Measurements from ENCODE around the gene GUCA1C.

GRCh38 chr3:108983051-108983450 is 29.4 kb upstream of the GUCA1C start:
- TF ChIP-seq MAFK (IDR thresholded peaks at IDR 0.05; ENCODE audit: partially characterized antibody) (no peak), CTCF (IDR thresholded peaks at IDR 0.05) (no peak), MAX (IDR thresholded peaks at IDR 0.05) (no peak), JUN (IDR thresholded peaks at IDR 0.05) (no peak), POLR2A (IDR thresholded peaks at IDR 0.05; ENCODE audit: low read length) (no peak), MYC (IDR thresholded peaks at IDR 0.05; ENCODE audit: borderline replicate concordance, low read length) (no peak), REST (IDR thresholded peaks at IDR 0.05) (no peak), SMC3 (IDR thresholded peaks at IDR 0.05) (no peak), HOXA7 (CRISPR knock-in tag; IDR thresholded peaks at IDR 0.05) (no peak), NR3C1 (IDR thresholded peaks at IDR 0.05) (no peak), EHF (CRISPR knock-in tag; IDR thresholded peaks at IDR 0.05) (no peak), USF2 (IDR thresholded peaks at IDR 0.05) (no peak)

Measured in A549 (cell line).